Stimulated activated CD8-positive, alpha-beta memory T cell treated with anti-CD3 and anti-CD28 coated beads, Interleukin-4, amount 100 ng/mL, for 1 hour (primary cell): ENCODE results near the gene CNTNAP3.
"Not testable (repeated sequence)": the region's sequence is repeated elsewhere in the genome, so short reads cannot be mapped to it uniquely, and the experiment has no call there.

Experiments used
- DNase-seq, 2 donors: peaks; one replicate each; pipeline ENCODE4 v3.0.0-alpha.2; 2020; ENCODE audit warnings: low read depth in 2 of 2, low spot score in 1 of 2

The CNTNAP3 gene

GRCh38 chr9:39073537-39073936 is 214.4 kb downstream of the CNTNAP3 start:
- DNase-seq, result not testable (repeated sequence)

GRCh38 chr9:39067683-39068082 is 220.3 kb downstream of the CNTNAP3 start:
- not testable (repeated sequence) for DNase-seq

GRCh38 chr9:39062966-39063365 is 225.0 kb downstream of the CNTNAP3 start:
- DNase-seq, result not testable (repeated sequence)

- DNase-seq, result not testable (repeated sequence)
These were observed 233.5 kb downstream of the CNTNAP3 start for GRCh38 chr9:39054453-39054852.

- not testable (repeated sequence) for DNase-seq
These were observed 241.1 kb downstream of the CNTNAP3 start for GRCh38 chr9:39046833-39047232.

- not testable (repeated sequence) for DNase-seq
These were observed 245.6 kb downstream of the CNTNAP3 start for GRCh38 chr9:39042352-39042803.

- DNase-seq, result not testable (repeated sequence)
These were observed 246.2 kb downstream of the CNTNAP3 start for GRCh38 chr9:39041774-39042173.

- not testable (repeated sequence) for DNase-seq
These were observed 248.8 kb downstream of the CNTNAP3 start for GRCh38 chr9:39039148-39039547.

GRCh38 chr9:39038221-39038620 is 249.7 kb downstream of the CNTNAP3 start:
- not testable (repeated sequence) for DNase-seq

GRCh38 chr9:39033849-39034248 is 254.1 kb downstream of the CNTNAP3 start:
- not testable (repeated sequence) for DNase-seq

GRCh38 chr9:39030204-39031019 is 257.6 kb downstream of the CNTNAP3 start:
- not testable (repeated sequence) for DNase-seq

GRCh38 chr9:39028855-39029254 is 259.1 kb downstream of the CNTNAP3 start:
- DNase-seq, result not testable (repeated sequence)

- DNase-seq, result not testable (repeated sequence)
These were observed 259.8 kb downstream of the CNTNAP3 start for GRCh38 chr9:39028168-39028567.

- DNase-seq, result not testable (repeated sequence)
These were observed 261.9 kb downstream of the CNTNAP3 start for GRCh38 chr9:39025911-39026588.
